ENCODE data around the gene AAR2.

Gene AAR2

DNA sequence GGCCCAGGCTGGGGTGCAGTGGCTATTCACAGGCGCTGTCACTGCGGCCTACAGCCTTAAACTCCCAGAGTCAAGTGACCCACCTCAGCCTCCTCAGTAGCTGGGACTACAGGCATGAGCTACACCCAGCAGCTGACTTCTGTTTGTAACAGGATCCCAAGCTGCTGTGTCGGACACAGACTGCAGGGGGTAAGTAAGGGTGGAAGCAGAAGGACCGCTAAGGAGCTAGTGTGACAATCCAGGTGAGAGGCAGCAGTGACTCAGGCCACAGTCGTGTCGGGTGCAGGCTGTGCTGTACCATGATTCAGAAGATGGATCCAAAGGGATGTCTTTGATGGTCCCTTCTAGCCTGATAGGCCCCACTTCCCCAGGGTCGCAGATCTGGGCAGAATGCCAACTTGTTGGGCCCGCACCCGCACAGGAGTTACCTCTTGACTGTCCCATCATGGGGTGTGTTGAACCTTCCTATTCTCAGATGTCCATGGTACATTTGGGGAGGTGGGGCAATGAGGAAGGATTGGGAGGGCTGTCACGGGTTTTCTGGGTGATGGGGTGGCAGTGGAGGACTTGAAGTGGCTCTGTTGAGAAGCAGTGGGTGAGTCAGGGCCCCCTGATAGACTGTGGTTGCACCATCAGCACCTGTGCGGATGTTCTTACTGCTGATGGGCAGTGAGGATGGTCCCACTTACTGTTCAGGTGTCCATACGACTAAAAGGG is 25.3 kb downstream of the AAR2 start:
- no peak for DNase-seq

DNA sequence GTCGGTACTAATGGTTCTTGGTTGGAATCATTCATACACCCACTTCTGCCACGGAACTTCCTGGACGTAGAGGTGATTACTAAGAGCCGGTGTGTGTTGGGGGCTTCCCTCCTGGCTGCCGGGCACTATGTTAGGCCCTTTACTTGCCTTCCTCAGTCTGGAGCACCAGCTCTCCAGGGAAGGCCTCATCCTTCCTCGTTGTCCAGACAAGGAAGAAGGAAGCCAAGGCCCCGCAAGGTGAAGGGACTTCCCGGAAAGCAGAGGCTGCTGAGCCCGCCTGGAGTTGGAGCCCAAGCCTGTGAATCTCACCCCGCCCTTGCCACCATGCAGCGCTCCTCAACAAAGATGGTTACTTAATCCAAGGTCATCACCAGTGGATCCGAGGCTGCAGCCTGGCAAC is 26.2 kb downstream of the AAR2 start:
- no peak for DNase-seq

GRCh38 chr20:36264426-36265246 is 28.4 kb downstream of the AAR2 start:
- DNase-seq, result no peak

- no peak for DNase-seq
Measured at GRCh38 chr20:36266189-36266588, 29.9 kb downstream of the AAR2 start.

DNA sequence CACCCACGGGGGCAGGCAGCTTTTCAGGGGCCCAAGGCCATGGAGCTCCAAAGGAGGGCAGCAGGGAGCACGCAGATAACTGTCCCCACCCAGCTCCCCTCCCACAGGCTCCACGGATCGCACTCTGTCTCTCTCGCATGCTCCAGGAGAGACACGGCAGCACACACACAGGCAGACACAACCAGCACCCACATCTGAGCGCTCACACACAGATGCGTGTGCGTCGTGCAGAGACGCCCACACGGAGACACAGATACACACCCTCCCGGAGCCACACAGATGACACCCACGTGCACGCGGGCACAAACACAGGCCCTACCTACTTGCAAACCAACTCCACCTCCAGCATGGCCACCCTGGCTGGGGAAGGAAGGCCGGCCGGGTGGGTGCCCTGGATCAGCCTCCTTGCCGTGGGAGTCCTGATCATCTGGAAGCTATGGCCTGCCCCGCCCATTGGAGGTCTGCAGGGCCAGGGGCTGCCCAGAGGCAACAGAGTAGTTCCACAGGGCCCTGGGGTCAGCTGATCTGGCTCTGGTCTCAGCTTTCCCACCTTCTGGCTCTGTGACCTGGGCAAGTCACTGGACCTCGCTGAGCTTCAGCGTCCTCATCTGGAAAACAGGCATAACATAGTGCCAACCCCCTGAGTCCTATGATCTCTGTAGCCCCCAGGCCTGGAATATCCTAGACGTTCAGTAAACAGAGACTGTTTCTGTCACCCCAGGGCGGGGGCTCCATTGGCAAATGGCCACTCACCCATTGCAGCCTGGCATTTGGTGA is 31.5 kb downstream of the AAR2 start:
- DNase-seq, result no peak

DNA sequence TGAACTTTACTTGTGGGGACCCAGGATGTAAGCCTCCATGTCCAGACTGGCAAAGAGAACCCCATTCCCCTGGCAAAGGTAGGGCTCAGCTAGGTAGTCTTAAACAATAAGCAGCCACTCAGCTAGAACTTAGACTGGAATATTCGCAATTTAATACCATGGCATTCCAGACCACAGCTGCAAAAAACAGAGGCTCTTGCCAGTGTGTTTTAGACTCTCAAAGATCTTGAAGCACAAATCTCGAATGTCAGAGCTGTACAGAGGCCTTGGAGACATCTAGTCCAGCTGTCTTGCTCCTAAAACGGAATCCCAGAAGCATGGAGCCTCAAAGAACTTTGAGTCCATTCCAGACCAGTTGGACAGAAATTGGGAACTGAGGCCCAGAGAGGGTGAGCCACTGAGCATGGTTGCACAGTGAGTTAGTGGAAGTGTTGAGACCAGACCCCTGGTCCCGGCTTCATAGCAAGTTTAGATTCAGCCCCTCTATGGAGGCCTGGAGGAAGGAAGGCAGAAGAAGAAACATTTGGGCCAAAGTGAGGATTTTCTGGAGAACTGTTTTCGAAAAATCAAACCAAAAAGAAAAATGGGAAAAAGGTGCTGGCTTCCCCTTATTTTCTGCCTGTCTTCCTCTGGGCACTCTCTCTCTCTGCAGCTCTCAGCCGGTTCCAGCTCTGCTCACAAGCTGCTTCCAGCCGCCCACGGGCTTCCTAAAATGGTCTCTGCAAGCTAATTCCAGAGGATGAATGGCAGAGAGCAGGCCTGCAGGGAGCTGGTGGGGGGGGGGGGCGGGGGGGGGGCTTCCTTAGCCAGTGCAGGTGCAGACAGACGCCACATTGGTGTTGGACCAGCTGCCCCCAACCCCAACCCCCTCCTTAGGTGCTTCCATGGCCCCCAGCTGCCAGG is 32.4 kb downstream of the AAR2 start:
- DNase-seq, result no peak

- DNase-seq, result no peak
Measured at GRCh38 chr20:36269507-36269906, 33.2 kb downstream of the AAR2 start.

GRCh38 chr20:36270744-36271638 is 34.7 kb downstream of the AAR2 start:
- no peak for DNase-seq

GRCh38 chr20:36271639-36272546 is 35.6 kb downstream of the AAR2 start:
- no peak for DNase-seq

- no peak for DNase-seq
Measured at GRCh38 chr20:36272547-36273220, 36.4 kb downstream of the AAR2 start.

- no peak for DNase-seq
Measured at GRCh38 chr20:36273414-36274180, 37.3 kb downstream of the AAR2 start.

DNA sequence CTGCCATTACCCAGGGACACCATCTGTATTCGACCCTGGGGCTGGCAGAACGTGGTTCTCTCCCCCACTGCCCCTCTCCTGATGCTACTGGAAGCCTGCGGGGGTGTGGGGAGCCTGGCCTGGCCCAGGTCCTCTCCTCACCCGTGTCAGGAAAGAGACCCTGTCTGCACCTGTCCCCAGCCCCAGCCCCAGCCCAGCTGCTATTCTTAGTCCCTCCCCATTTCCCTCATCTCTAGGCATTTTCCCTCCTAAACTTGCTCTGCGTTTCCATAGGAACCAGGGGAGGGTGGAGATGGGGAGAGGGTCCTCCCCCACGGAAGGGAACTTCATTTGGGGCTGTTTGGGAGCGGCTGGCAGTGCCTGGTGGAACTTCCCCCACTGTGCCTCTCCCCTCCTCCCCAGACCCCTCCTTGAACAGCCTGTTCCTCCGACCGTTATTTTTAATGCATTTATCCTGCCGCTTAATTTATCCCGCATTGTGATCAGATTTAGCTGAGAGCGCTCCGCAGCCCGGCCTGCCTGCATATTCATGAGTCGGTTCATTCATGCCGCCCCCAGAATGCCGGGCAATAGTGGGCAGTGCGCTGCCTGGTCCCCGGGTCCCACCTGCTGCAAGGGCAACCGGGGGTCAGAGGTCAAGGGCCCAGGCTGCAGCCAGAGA is 38.0 kb downstream of the AAR2 start:
- no peak for DNase-seq

DNA sequence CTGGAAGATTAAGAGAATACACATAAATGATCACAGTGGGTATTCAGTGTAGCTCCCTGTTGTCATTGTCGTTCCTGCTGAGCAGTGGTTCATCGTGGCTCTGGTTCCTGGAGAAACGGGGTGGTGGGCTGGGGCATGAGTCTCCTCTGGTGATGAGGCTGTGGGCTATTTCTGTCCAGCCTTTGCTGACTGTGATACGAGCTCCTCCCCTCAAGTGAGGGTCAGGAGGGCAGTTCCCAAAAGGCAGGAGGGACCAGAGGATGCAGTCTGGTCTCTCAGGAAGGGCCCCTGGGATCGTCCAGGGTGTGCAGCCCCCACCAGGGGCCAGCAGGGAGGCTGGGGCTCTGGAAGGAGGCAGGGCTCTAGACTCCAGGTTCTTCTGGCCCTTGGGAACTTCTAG is 38.7 kb downstream of the AAR2 start:
- DNase-seq, result no peak

DNA sequence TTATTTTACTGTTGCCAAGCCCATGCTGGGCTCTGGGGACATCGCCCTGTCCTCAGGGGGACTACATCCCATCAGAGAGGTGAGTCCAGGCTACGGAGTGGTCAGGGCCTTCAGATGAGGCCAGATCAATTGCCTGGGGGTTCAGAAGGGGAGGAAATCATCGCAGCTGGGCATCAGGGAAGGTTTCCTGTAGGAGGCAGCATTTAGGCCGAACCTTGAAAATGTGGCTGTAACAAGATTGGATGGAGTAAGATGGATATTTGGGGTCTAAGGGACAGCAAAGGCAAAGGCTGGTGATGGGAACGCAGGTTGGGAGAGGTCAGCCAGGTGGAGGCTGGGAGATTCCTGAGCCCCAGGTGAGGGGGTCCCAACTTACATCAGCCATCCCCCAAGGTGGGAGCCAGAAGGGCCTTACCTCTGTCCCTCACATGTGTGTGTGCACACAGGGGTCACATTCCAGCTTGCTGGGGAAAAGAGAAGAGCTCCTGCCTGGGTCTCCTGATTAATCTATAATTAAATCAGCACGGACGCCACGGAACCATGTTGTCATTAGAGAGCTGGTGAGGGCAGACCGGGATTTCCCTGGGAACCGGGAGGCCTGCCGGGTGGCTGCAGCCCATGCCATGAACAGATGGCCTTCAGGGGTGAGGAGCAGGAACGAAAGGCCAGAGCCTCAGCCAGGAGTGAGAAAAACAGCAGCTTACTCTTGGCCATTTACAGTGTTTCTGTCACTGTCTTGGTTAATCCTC is 39.3 kb downstream of the AAR2 start:
- no peak for DNase-seq

GRCh38 chr20:36277546-36277945 is 41.3 kb downstream of the AAR2 start:
- DNase-seq, result no peak

- no peak for DNase-seq
Measured at GRCh38 chr20:36279362-36279761, 43.1 kb downstream of the AAR2 start.

DNA sequence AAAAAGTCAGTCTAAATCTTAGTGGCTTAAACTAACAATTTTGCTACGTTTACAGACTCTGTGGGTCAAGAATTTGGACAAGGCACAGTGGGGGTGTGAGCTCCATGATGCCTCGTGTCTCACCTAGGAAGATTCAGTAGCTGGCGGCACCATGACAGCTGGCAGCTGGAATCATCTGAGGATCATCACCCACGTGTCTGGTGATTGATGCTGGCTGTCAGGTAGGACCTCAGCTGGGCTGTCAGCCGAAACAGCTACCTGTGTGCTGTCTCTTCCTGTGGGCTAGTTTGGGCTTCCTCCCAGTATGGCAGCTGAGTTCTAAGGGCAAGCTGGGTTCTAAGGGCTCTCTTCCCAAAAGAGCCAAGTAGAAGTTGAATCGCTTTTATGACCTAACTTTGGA is 43.5 kb downstream of the AAR2 start:
- no peak for DNase-seq
